ENCODE measurements around the gene PRKAG2. TPM values are rescaled to one million over a fixed set of nuclear protein-coding genes. Genes with fewer than 3 reads are reported as not detected.

Gene PRKAG2
- total and polyA plus RNA-seq, 2 experiments from 2014 or later: 9.1 to 14.9 TPM

DNA sequence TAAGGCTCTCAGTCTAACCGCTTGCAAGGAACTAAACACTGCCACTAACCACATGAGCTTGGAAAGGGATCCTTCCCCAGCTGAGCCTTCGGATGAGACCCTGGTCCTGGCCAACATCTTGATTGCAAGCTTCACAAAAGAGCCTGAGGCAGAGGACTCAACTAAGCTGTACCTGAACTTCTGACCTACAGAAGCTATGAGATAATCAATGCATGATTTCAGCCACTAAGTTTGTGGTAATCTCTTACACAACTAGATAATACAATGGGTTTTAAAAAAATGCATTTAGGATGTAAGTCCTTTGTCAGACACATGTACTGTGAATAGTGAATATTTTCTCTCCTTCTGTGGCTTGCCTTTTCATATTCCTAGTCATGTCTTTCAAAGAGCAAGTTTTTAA is 231.6 kb downstream of the PRKAG2 start:
- Histone ChIP-seq H3K4me2 (no peak overlapping the region), H2AFZ (no peak overlapping the region), H3F3A (replicated peaks; ENCODE audit: low read depth) (no peaks in the 10 kb centered on the region), H3K36me3 (ENCODE audit: insufficient read depth) (no peaks in the 10 kb centered on the region), H3K4me3 (no peak overlapping the region), H3K27me3 (ENCODE audit: insufficient read depth) (no peaks in the 10 kb centered on the region), H4K20me1 (replicated peaks; ENCODE audit: insufficient read depth) (no peaks in the 10 kb centered on the region), H3K9me2 (ENCODE audit: insufficient read depth) (no peaks in the 10 kb centered on the region), H3K27ac (ENCODE audit: low read depth) (no peak overlapping the region), H3K79me2 (replicated peaks; ENCODE audit: insufficient read depth) (no peaks in the 10 kb centered on the region), H3K4me1 (ENCODE audit: insufficient read depth) (no peaks in the 10 kb centered on the region)
- H3K27me3 Mint-ChIP-seq (ENCODE audit: insufficient read depth, low read depth, poor library complexity): peaks cover 5% of the 10 kb centered on the region
- ATAC-seq (no peak), DNase-seq (ENCODE audit: low spot score) (no peak)
- no peaks in the 10 kb centered on the region for H3K36me3 Mint-ChIP-seq (ENCODE audit: low read depth)
- no peak overlapping the region for H3K27ac Mint-ChIP-seq
- no peaks in the 10 kb centered on the region for H3K9me3 Mint-ChIP-seq
- H3K4me3 Mint-ChIP-seq: no peak overlapping the region
- TF ChIP-seq ZNF462 (CRISPR knock-in tag; IDR thresholded peaks at IDR 0.05): no peak
- H3K4me1 Mint-ChIP-seq: peaks cover 7% of the 10 kb centered on the region

- H3K27ac ChIP-seq (ENCODE audit: low read depth): no peak overlapping the region
- H3K4me2 ChIP-seq: no peak overlapping the region
Observed at GRCh38 chr7:151644554-151644953, 232.4 kb downstream of the PRKAG2 start.

More at GRCh38 chr7:151644554-151644953, 232.4 kb downstream of the PRKAG2 start:
- no peaks in the 10 kb centered on the region for H3K9me2 ChIP-seq (ENCODE audit: insufficient read depth)
- H3K4me3 Mint-ChIP-seq: no peak overlapping the region
- no peaks in the 10 kb centered on the region for H4K20me1 ChIP-seq (replicated peaks; ENCODE audit: insufficient read depth)
- H3K4me1 Mint-ChIP-seq: peaks cover 7% of the 10 kb centered on the region
- H3K79me2 ChIP-seq (replicated peaks; ENCODE audit: insufficient read depth): no peaks in the 10 kb centered on the region
- H3K36me3 ChIP-seq (ENCODE audit: insufficient read depth): no peaks in the 10 kb centered on the region
- TF ChIP-seq ZNF462 (CRISPR knock-in tag; IDR thresholded peaks at IDR 0.05): no peak
- no peak overlapping the region for H3K4me3 ChIP-seq
- H3K27me3 Mint-ChIP-seq (ENCODE audit: insufficient read depth, low read depth, poor library complexity): peaks cover 5% of the 10 kb centered on the region
- ATAC-seq (no peak), DNase-seq (ENCODE audit: low spot score) (no peak)
- no peaks in the 10 kb centered on the region for H3K9me3 Mint-ChIP-seq
- H3K36me3 Mint-ChIP-seq (ENCODE audit: low read depth): no peaks in the 10 kb centered on the region
- no peaks in the 10 kb centered on the region for H3K27me3 ChIP-seq (ENCODE audit: insufficient read depth)
- H3K27ac Mint-ChIP-seq: no peak overlapping the region
- H3K4me1 ChIP-seq (ENCODE audit: insufficient read depth): no peaks in the 10 kb centered on the region
- no peaks in the 10 kb centered on the region for H3F3A ChIP-seq (replicated peaks; ENCODE audit: low read depth)
- H2AFZ ChIP-seq: no peak overlapping the region
